HepG2 (cell line): ENCODE measurements around the gene HEXIM1. TPM values are rescaled to one million over a fixed set of nuclear protein-coding genes. Genes with fewer than 3 reads are reported as not detected.

ENCODE experiments used
- AGO1 ChIP-seq: fragments of 200-400 bp; formaldehyde crosslinking; IDR thresholded peaks from 2 replicates; pipeline ENCODE4 v1.6.1; 2017; ENCODE audit warnings: mild to moderate bottlenecking, low read depth, low read length, moderate library complexity; ENCODE audit not compliant: poor library complexity, severe bottlenecking
- ATF3 ChIP-seq: sonication (generic); formaldehyde crosslinking; IDR thresholded peaks from 2 replicates; pipeline ENCODE4 v1.4.0; 2020; ENCODE audit warnings: missing genetic modification reagents
- CAMTA2 ChIP-seq: sonication (generic); formaldehyde crosslinking; IDR thresholded peaks from 2 replicates; pipeline ENCODE4 v1.4.0; 2020; ENCODE audit warnings: mild to moderate bottlenecking, missing genetic modification reagents, borderline replicate concordance
- ELF1 ChIP-seq: sonication (generic); formaldehyde crosslinking; IDR thresholded peaks from 2 replicates; pipeline ENCODE4 v1.4.0; 2020; ENCODE audit warnings: missing genetic modification reagents
- HMG20A ChIP-seq: IDR thresholded peaks from 2 replicates; pipeline ENCODE4 v1.6.1; 2016; ENCODE audit warnings: borderline replicate concordance
- HOXA9 ChIP-seq: sonication (generic); formaldehyde crosslinking; IDR thresholded peaks from 2 replicates; pipeline ENCODE4 v1.8.1; 2022; ENCODE audit warnings: missing genetic modification reagents, mild to moderate bottlenecking, moderate library complexity, borderline replicate concordance
- MAFF ChIP-seq: IDR thresholded peaks from 2 replicates; pipeline ENCODE4 v1.6.1; 2011; ENCODE audit warnings: low read depth, low read length, improper control_type of control experiment
- MEF2D ChIP-seq: sonication (generic); formaldehyde crosslinking; IDR thresholded peaks from 2 replicates; pipeline ENCODE4 v1.5.1; 2020; ENCODE audit warnings: mild to moderate bottlenecking, missing genetic modification reagents
- MXD3 ChIP-seq: IDR thresholded peaks from 2 replicates; pipeline ENCODE4 v1.6.1; 2016; ENCODE audit warnings: mild to moderate bottlenecking, missing biosample characterization, missing genetic modification reagents
- NR3C1 ChIP-seq: sonication (generic); formaldehyde crosslinking; IDR thresholded peaks from 2 replicates; pipeline ENCODE4 v1.4.0; 2020; ENCODE audit warnings: missing genetic modification reagents
- RBFOX2 ChIP-seq: fragments of 200-400 bp; formaldehyde crosslinking; IDR thresholded peaks from 2 replicates; pipeline ENCODE4 v1.6.1; 2017; ENCODE audit warnings: low read depth, mild to moderate bottlenecking, low read length
- TAF1 ChIP-seq: sonication (generic); formaldehyde crosslinking; IDR thresholded peaks from 2 replicates; pipeline ENCODE4 v1.4.0; 2020; ENCODE audit warnings: missing genetic modification reagents
- TARDBP ChIP-seq: sonication (generic); formaldehyde crosslinking; IDR thresholded peaks from 2 replicates; pipeline ENCODE4 v1.8.0; 2022; ENCODE audit warnings: mild to moderate bottlenecking, missing genetic modification reagents
- THRA ChIP-seq: sonication (generic); formaldehyde crosslinking; IDR thresholded peaks from 2 replicates; pipeline ENCODE4 v1.4.0; 2020; ENCODE audit warnings: missing genetic modification reagents, borderline replicate concordance
- XRCC5 ChIP-seq: fragments of 200-400 bp; formaldehyde crosslinking; optimal IDR thresholded peaks from 2 replicates; pipeline ENCODE3; 2017; ENCODE audit warnings: mild to moderate bottlenecking, low read length
- YEATS4 ChIP-seq: sonication (generic); formaldehyde crosslinking; IDR thresholded peaks from 2 replicates; pipeline ENCODE4 v1.4.0; 2020; ENCODE audit warnings: missing genetic modification reagents, borderline replicate concordance
- ZBTB8A ChIP-seq: sonication (generic); formaldehyde crosslinking; IDR thresholded peaks from 2 replicates; pipeline ENCODE4 v1.4.0; 2020; ENCODE audit warnings: mild to moderate bottlenecking, low read depth, missing genetic modification reagents, borderline replicate concordance
- ZNF24 ChIP-seq: fragments of 450-650 bp; IDR thresholded peaks from 2 replicates; pipeline ENCODE4 v1.6.1; 2017; ENCODE audit warnings: antibody characterized with exemption, mild to moderate bottlenecking
- ZNF253 ChIP-seq: sonication (generic); formaldehyde crosslinking; IDR thresholded peaks from 2 replicates; pipeline ENCODE4 v1.8.0; 2022; ENCODE audit warnings: mild to moderate bottlenecking, missing genetic modification reagents, borderline replicate concordance
- ZNF260 ChIP-seq: sonication (generic); formaldehyde crosslinking; IDR thresholded peaks from 2 replicates; pipeline ENCODE4 v1.4.0; 2020; ENCODE audit warnings: missing genetic modification reagents, low read depth, mild to moderate bottlenecking, borderline replicate concordance
- ZNF543 ChIP-seq: sonication (generic); formaldehyde crosslinking; IDR thresholded peaks from 2 replicates; pipeline ENCODE4 v1.4.0; 2020; ENCODE audit warnings: mild to moderate bottlenecking, missing genetic modification reagents
- ZNF598 ChIP-seq: sonication (generic); formaldehyde crosslinking; IDR thresholded peaks from 2 replicates; pipeline ENCODE4 v1.5.1; 2020; ENCODE audit warnings: mild to moderate bottlenecking, missing genetic modification reagents, borderline replicate concordance
- ZNF619 ChIP-seq: sonication (generic); formaldehyde crosslinking; IDR thresholded peaks from 2 replicates; pipeline ENCODE4 v1.4.0; 2020; ENCODE audit warnings: mild to moderate bottlenecking, missing genetic modification reagents
- ZNF746 ChIP-seq: sonication (generic); formaldehyde crosslinking; IDR thresholded peaks from 2 replicates; pipeline ENCODE4 v1.8.0; 2022; ENCODE audit warnings: mild to moderate bottlenecking, missing genetic modification reagents
- ZNF891 ChIP-seq: sonication (generic); formaldehyde crosslinking; IDR thresholded peaks from 2 replicates; pipeline ENCODE4 v1.5.0; 2020; ENCODE audit warnings: mild to moderate bottlenecking, missing genetic modification reagents
- ZSCAN21 ChIP-seq: sonication (generic); formaldehyde crosslinking; IDR thresholded peaks from 2 replicates; pipeline ENCODE4 v1.8.0; 2022; ENCODE audit warnings: mild to moderate bottlenecking, missing genetic modification reagents, moderate library complexity, borderline replicate concordance
- polyA plus RNA-seq, 8 experiments: library from polyadenylated mRNA; depleted of rRNA in 3 of 8; stranded (reverse) in 7 of 8; unstranded in 1 of 8; fragments of >200 nt; fragmentation: Illumina TruSeq in 4 of 8; extraction: Trizol in 4 of 8; gene quantifications; 2 replicates each; pipeline versions ENCODE4 v1.2.1 to v1.2.3, GENCODE V29; 2011 to 2016; ENCODE audit warnings: low read depth in 4 of 8, missing spikeins in 1 of 8, mixed read lengths in 1 of 8; ENCODE audit not compliant: insufficient read depth in 1 of 8
- total RNA-seq, 5 experiments: library from RNA; depleted of rRNA; stranded (reverse); fragments of >200 nt; fragmentation: Illumina TruSeq; extraction: Trizol; gene quantifications; 2 replicates each; pipeline ENCODE4 v1.2.3, GENCODE V29; 2016; ENCODE audit warnings: low read depth in 1 of 5
- TF ChIP-seq, protein P1 (sequence below): sonication (generic); formaldehyde crosslinking; IDR thresholded peaks from 2 replicates; pipeline ENCODE4 v1.5.1; 2020; ENCODE audit warnings: missing genetic modification reagents, mild to moderate bottlenecking, borderline replicate concordance

Gene HEXIM1
- total and polyA plus RNA-seq, 2 of the 13 experiments (the other 11 are each of a cell fraction or from before 2014, with no cell fraction given), result 10.5 to 16.6 TPM

GRCh38 chr17:45127548-45128300 is 20.6 kb upstream of the HEXIM1 start (continued):
- peak; percentile 18; the same call in 1 of the 2 replicates for TF ChIP-seq ZNF253 (CRISPR knock-in tag)
- no peak; the same call in 1 of the 2 replicates for TF ChIP-seq TAF1 (CRISPR knock-in tag)
- peak; percentile 53 for TF ChIP-seq ZNF543
- TF ChIP-seq MAFF, result no peak
- no peak for TF ChIP-seq HOXA9 (CRISPR knock-in tag)
- TF ChIP-seq MEF2D, result 0 out of 2 replicates have a peak, but pooled peaks have one; percentile 30
- peak; percentile 22; the same call in 1 of the 2 replicates for TF ChIP-seq ZNF746 (CRISPR knock-in tag)
- TF ChIP-seq AGO1, result no peak
- peak; percentile 42; the same call in 1 of the 2 replicates for TF ChIP-seq THRA
- TF ChIP-seq YEATS4, result peak; percentile 58; the same call in 1 of the 2 replicates
- peak; percentile 74 for TF ChIP-seq XRCC5
- TF ChIP-seq ZNF891 (CRISPR knock-in tag), result no peak
- TF ChIP-seq ATF3 (CRISPR knock-in tag), result no peak
- no peak; the same call in 1 of the 2 replicates for TF ChIP-seq ELF1 (CRISPR knock-in tag)
- TF ChIP-seq RBFOX2, result peak; percentile 44
- TF ChIP-seq, protein P1, sequence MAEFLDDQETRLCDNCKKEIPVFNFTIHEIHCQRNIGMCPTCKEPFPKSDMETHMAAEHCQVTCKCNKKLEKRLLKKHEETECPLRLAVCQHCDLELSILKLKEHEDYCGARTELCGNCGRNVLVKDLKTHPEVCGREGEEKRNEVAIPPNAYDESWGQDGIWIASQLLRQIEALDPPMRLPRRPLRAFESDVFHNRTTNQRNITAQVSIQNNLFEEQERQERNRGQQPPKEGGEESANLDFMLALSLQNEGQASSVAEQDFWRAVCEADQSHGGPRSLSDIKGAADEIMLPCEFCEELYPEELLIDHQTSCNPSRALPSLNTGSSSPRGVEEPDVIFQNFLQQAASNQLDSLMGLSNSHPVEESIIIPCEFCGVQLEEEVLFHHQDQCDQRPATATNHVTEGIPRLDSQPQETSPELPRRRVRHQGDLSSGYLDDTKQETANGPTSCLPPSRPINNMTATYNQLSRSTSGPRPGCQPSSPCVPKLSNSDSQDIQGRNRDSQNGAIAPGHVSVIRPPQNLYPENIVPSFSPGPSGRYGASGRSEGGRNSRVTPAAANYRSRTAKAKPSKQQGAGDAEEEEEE (CRISPR knock-in tag), result 0 out of 2 replicates have a peak, but pooled peaks have one; percentile 14
- TF ChIP-seq HMG20A, result peak; percentile 39; the same call in 1 of the 2 replicates
- TF ChIP-seq NR3C1 (CRISPR knock-in tag), result no peak
- peak; percentile 13; the same call in 1 of the 2 replicates for TF ChIP-seq ZNF598 (CRISPR knock-in tag)
- TF ChIP-seq TARDBP (CRISPR knock-in tag), result peak; percentile 59; the same call in 1 of the 2 replicates
- TF ChIP-seq ZBTB8A, result no peak
- TF ChIP-seq ZSCAN21, result peak; percentile 61; the same call in 1 of the 2 replicates
- no peak for TF ChIP-seq MXD3 (CRISPR knock-in tag)
- no peak for TF ChIP-seq ZNF24
- TF ChIP-seq ZNF260 (CRISPR knock-in tag), result no peak
- TF ChIP-seq CAMTA2, result no peak
- peak; percentile 22; the same call in 1 of the 2 replicates for TF ChIP-seq ZNF619 (CRISPR knock-in tag)
